Karpas-422 (cell line): ENCODE measurements around the gene IFNA5. TPM values are rescaled to one million over a fixed set of nuclear protein-coding genes. Genes with fewer than 3 reads are reported as not detected.

ENCODE experiments used
- total RNA-seq: library from RNA; depleted of rRNA; stranded (reverse); fragments of >200 nt; shearing (Covaris generic); gene quantifications from 2 replicates; pipeline ENCODE4 v1.2.3, GENCODE V29; 2014; ENCODE audit warnings: low replicate concordance; rRNA removed

The IFNA5 gene
- total RNA-seq, 1 experiment from 2014 or later = not detected

Other genes with a start within 250 kb of the IFNA5 start
- gene IFNB1, start 227.4 kb downstream of the IFNA5 start, total RNA-seq = 0.51 TPM in 1 of 2 replicates, not detected in the other
- gene IFNW1, start 163.5 kb downstream of the IFNA5 start, total RNA-seq = not detected in 2 replicates
- gene IFNA21, start 138.7 kb downstream of the IFNA5 start, total RNA-seq = not detected in 2 replicates
- gene IFNA4, start 117.7 kb downstream of the IFNA5 start, total RNA-seq = not detected in 2 replicates
- not detected in 2 replicates for gene IFNA7, start 103.1 kb downstream of the IFNA5 start, total RNA-seq
- not detected in 2 replicates for gene IFNA10, start 98.2 kb downstream of the IFNA5 start, total RNA-seq
- gene IFNA16, start 88.0 kb downstream of the IFNA5 start, total RNA-seq = not detected in 2 replicates
- gene IFNA17, start 77.1 kb downstream of the IFNA5 start, total RNA-seq = not detected in 2 replicates
- not detected in 2 replicates for gene IFNA14, start 65.3 kb downstream of the IFNA5 start, total RNA-seq
- gene KLHL9, start 30.1 kb upstream of the IFNA5 start, total RNA-seq = 14.0 and 21.2 TPM in 2 replicates
- gene IFNA6, start 45.6 kb upstream of the IFNA5 start, total RNA-seq = not detected in 2 replicates
- gene IFNA13, start 62.7 kb upstream of the IFNA5 start, total RNA-seq = not detected in 2 replicates
- gene IFNA2, start 80.1 kb upstream of the IFNA5 start, total RNA-seq = not detected in 2 replicates
- gene IFNA8, start 103.8 kb upstream of the IFNA5 start, total RNA-seq = not detected in 2 replicates
- gene IFNA1, start 135.1 kb upstream of the IFNA5 start, total RNA-seq = not detected in 2 replicates
- gene IFNE, start 177.0 kb upstream of the IFNA5 start, total RNA-seq = not detected in 2 replicates